Spinal cord (tissue), 10 donors: ENCODE data around the gene PELI2. TPM values are rescaled to one million over a fixed set of nuclear protein-coding genes. Genes with fewer than 3 reads are reported as not detected.
A peak's percentile ranks its signal among the peaks of the same experiment; 100 is the strongest.

Experiments used
- DNase-seq, 6 donors: peaks; one replicate each; pipeline versions ENCODE4 v3.0.0 to v3.0.0-alpha.2; 2013 to 2015; ENCODE audit warnings: low spot score in 6 of 6, low read depth in 4 of 6
- H3K27ac ChIP-seq: one replicate; pipeline ENCODE4 v1.5.1; 2013; ENCODE audit warnings: low read depth, low read length, control low read depth
- H3K27me3 ChIP-seq: one replicate; pipeline ENCODE4 v1.6.1; 2013; ENCODE audit warnings: low read length; ENCODE audit not compliant: control insufficient read depth, insufficient read depth
- H3K36me3 ChIP-seq: one replicate; pipeline ENCODE4 v1.6.1; 2013; ENCODE audit warnings: low read length; ENCODE audit not compliant: control insufficient read depth, insufficient read depth
- H3K4me1 ChIP-seq: one replicate; pipeline ENCODE4 v1.6.1; 2013; ENCODE audit warnings: low read length; ENCODE audit not compliant: control insufficient read depth, insufficient read depth
- H3K4me3 ChIP-seq: one replicate; pipeline ENCODE4 v1.5.1; 2013; ENCODE audit warnings: low read depth, low read length, control low read depth
- H3K9me3 ChIP-seq: one replicate; pipeline ENCODE4 v1.6.1; 2013; ENCODE audit warnings: low read length; ENCODE audit not compliant: control insufficient read depth, insufficient read depth
- WGBS: methylation state at CpG from one replicate; pipeline ENCODE4 v1.1.5; 2013; ENCODE audit warnings: missing lambda C conversion rate; ENCODE audit not compliant: insufficient coverage; 5-methylcytosine and 5-hydroxymethylcytosine counted together
- polyA plus RNA-seq, 2 donors: library from polyadenylated mRNA; unstranded; fragments of 120-200 nt; gene quantifications; one replicate each; pipeline ENCODE4 v1.2.1, GENCODE V29; 2013; ENCODE audit not compliant: insufficient read length in 2 of 2
- total RNA-seq, 2 donors: library from RNA; depleted of rRNA in 1 of 2; stranded (reverse); fragments of 120-200 nt in 1 of 2; fragments of >200 nt in 1 of 2; gene quantifications; one replicate each; pipeline versions ENCODE4 v1.2.3 to v1.2.4, GENCODE V29; 2013 to 2014
- donor health status: healthy.

PELI2 gene
- total and polyA plus RNA-seq, 4 donors, result 8.5 to 20.3 (median 12.9) TPM

- no peak overlapping the region for H3K27ac ChIP-seq
- no peaks in the 10 kb centered on the region for H3K27me3 ChIP-seq
- 91% methylated on average over 4 of the region's 4 CpGs for WGBS
- H3K4me1 ChIP-seq, result no peaks in the 10 kb centered on the region
- H3K4me3 ChIP-seq, result no peak overlapping the region
- H3K9me3 ChIP-seq, result no peaks in the 10 kb centered on the region
- no peak for DNase-seq
- H3K36me3 ChIP-seq, result no peaks in the 10 kb centered on the region
Measured at GRCh38 chr14:56338674-56339073, 220.5 kb downstream of the PELI2 start.

GRCh38 chr14:56339855-56340701, 221.9 kb downstream of the PELI2 start:
- Histone ChIP-seq H3K4me3 (no peak overlapping the region), H3K36me3 (no peaks in the 10 kb centered on the region), H3K27me3 (no peaks in the 10 kb centered on the region), H3K4me1 (no peaks in the 10 kb centered on the region), H3K9me3 (no peaks in the 10 kb centered on the region), H3K27ac (no peak overlapping the region)
- 58% methylated on average over 9 of the region's 9 CpGs for WGBS
- peak in 5 of 6 donors; percentile 17 to 80 (median 36) for DNase-seq

- WGBS, result no CpG with 5 or more reads among the region's 1 CpG
- DNase-seq, result peak in 1 of 6 donors; percentile 16
- H3K27ac ChIP-seq, result no peak overlapping the region
Measured at GRCh38 chr14:56340932-56341331, 222.7 kb downstream of the PELI2 start.

GRCh38 chr14:56341766-56342493, 223.7 kb downstream of the PELI2 start:
- 71% methylated on average over 4 of the region's 7 CpGs for WGBS
- no peak overlapping the region for H3K27ac ChIP-seq
- no peaks in the 10 kb centered on the region for H3K36me3 ChIP-seq
- peak in 1 of 6 donors; percentile 82 for DNase-seq
- no peaks in the 10 kb centered on the region for H3K4me1 ChIP-seq
- no peaks in the 10 kb centered on the region for H3K9me3 ChIP-seq
- H3K27me3 ChIP-seq, result no peaks in the 10 kb centered on the region
- H3K4me3 ChIP-seq, result no peak overlapping the region

More at GRCh38 chr14:56340932-56341331, 222.7 kb downstream of the PELI2 start:
- Histone ChIP-seq H3K4me1 (no peaks in the 10 kb centered on the region), H3K4me3 (no peak overlapping the region), H3K9me3 (no peaks in the 10 kb centered on the region), H3K27me3 (no peaks in the 10 kb centered on the region), H3K36me3 (no peaks in the 10 kb centered on the region)

GRCh38 chr14:56342494-56342942, 224.3 kb downstream of the PELI2 start:
- Histone ChIP-seq H3K27me3 (no peaks in the 10 kb centered on the region), H3K4me1 (no peaks in the 10 kb centered on the region), H3K36me3 (no peaks in the 10 kb centered on the region), H3K9me3 (no peaks in the 10 kb centered on the region), H3K27ac (no peak overlapping the region), H3K4me3 (no peak overlapping the region)
- no CpG with 5 or more reads among the region's 5 CpGs for WGBS
- no peak for DNase-seq

GRCh38 chr14:56349960-56350359, 231.7 kb downstream of the PELI2 start:
- Histone ChIP-seq H3K27ac (no peak overlapping the region), H3K9me3 (no peaks in the 10 kb centered on the region), H3K27me3 (no peaks in the 10 kb centered on the region), H3K36me3 (no peaks in the 10 kb centered on the region), H3K4me3 (no peak overlapping the region), H3K4me1 (no peaks in the 10 kb centered on the region)
- no CpG with 5 or more reads among the region's 1 CpG for WGBS
- peak in 1 of 6 donors; percentile 55 for DNase-seq
